Measurements from ENCODE around the gene NNMT. TPM values are rescaled to one million over a fixed set of nuclear protein-coding genes. Genes with fewer than 3 reads are reported as not detected.
A peak's percentile ranks its signal among the peaks of the same experiment; 100 is the strongest.

The NNMT gene
- total RNA-seq, 1 donor from 2014 or later = 79.5 TPM

- no peaks in the 10 kb centered on the region for H3K9me3 Mint-ChIP-seq (ENCODE audit: unreplicated experiment)
- H3K36me3 Mint-ChIP-seq (ENCODE audit: unreplicated experiment) = no peaks in the 10 kb centered on the region
- H3K27me3 Mint-ChIP-seq (ENCODE audit: unreplicated experiment) = peaks cover 70% of the 10 kb centered on the region
- no peak overlapping the region for H3K4me3 Mint-ChIP-seq (ENCODE audit: unreplicated experiment)
- no peak overlapping the region for H3K27ac Mint-ChIP-seq (ENCODE audit: unreplicated experiment)
- peak; percentile 30 for DNase-seq (ENCODE audit: extremely low spot score, unreplicated experiment)
- TF ChIP-seq CTCF (IDR thresholded peaks at IDR 0.05) = no peak
- peaks cover 4% of the 10 kb centered on the region for H3K4me1 Mint-ChIP-seq (ENCODE audit: unreplicated experiment)
These were observed 20.9 kb upstream of the NNMT start for GRCh38 chr11:114275280-114275679.

- Mint-ChIP-seq H3K4me3 (ENCODE audit: unreplicated experiment) (no peak overlapping the region), H3K36me3 (ENCODE audit: unreplicated experiment) (no peaks in the 10 kb centered on the region), H3K9me3 (ENCODE audit: unreplicated experiment) (no peaks in the 10 kb centered on the region), H3K27ac (ENCODE audit: unreplicated experiment) (no peak overlapping the region), H3K27me3 (ENCODE audit: unreplicated experiment) (peaks cover 64% of the 10 kb centered on the region), H3K4me1 (ENCODE audit: unreplicated experiment) (peaks cover 8% of the 10 kb centered on the region)
- no peak for TF ChIP-seq CTCF (IDR thresholded peaks at IDR 0.05)
- peak; percentile 57 for DNase-seq (ENCODE audit: extremely low spot score, unreplicated experiment)
These were observed 20.1 kb upstream of the NNMT start for GRCh38 chr11:114276077-114276476.

GRCh38 chr11:114277637-114278341, 18.4 kb upstream of the NNMT start:
- no peaks in the 10 kb centered on the region for H3K9me3 Mint-ChIP-seq (ENCODE audit: unreplicated experiment)
- TF ChIP-seq CTCF (IDR thresholded peaks at IDR 0.05) = no peak
- H3K27me3 Mint-ChIP-seq (ENCODE audit: unreplicated experiment) = peaks cover 48% of the 10 kb centered on the region
- peaks cover 10% of the 10 kb centered on the region for H3K4me1 Mint-ChIP-seq (ENCODE audit: unreplicated experiment)
- H3K36me3 Mint-ChIP-seq (ENCODE audit: unreplicated experiment) = no peaks in the 10 kb centered on the region
- peak; percentile 51 for DNase-seq (ENCODE audit: extremely low spot score, unreplicated experiment)
- no peak overlapping the region for H3K27ac Mint-ChIP-seq (ENCODE audit: unreplicated experiment)
- no peak overlapping the region for H3K4me3 Mint-ChIP-seq (ENCODE audit: unreplicated experiment)

- TF ChIP-seq CTCF (IDR thresholded peaks at IDR 0.05) = no peak
- peaks cover 10% of the 10 kb centered on the region for H3K4me1 Mint-ChIP-seq (ENCODE audit: unreplicated experiment)
- peak; percentile 69 for DNase-seq (ENCODE audit: extremely low spot score, unreplicated experiment)
- H3K4me3 Mint-ChIP-seq (ENCODE audit: unreplicated experiment) = no peak overlapping the region
- H3K27me3 Mint-ChIP-seq (ENCODE audit: unreplicated experiment) = peaks cover 42% of the 10 kb centered on the region
- H3K36me3 Mint-ChIP-seq (ENCODE audit: unreplicated experiment) = no peaks in the 10 kb centered on the region
- no peaks in the 10 kb centered on the region for H3K9me3 Mint-ChIP-seq (ENCODE audit: unreplicated experiment)
- H3K27ac Mint-ChIP-seq (ENCODE audit: unreplicated experiment) = no peak overlapping the region
These were observed 17.7 kb upstream of the NNMT start for GRCh38 chr11:114278342-114279065.

GRCh38 chr11:114279792-114280546, 16.2 kb upstream of the NNMT start:
- Mint-ChIP-seq H3K36me3 (ENCODE audit: unreplicated experiment) (no peaks in the 10 kb centered on the region), H3K9me3 (ENCODE audit: unreplicated experiment) (no peaks in the 10 kb centered on the region), H3K27me3 (ENCODE audit: unreplicated experiment) (peaks cover 31% of the 10 kb centered on the region), H3K4me3 (ENCODE audit: unreplicated experiment) (no peak overlapping the region), H3K4me1 (ENCODE audit: unreplicated experiment) (peaks cover 10% of the 10 kb centered on the region), H3K27ac (ENCODE audit: unreplicated experiment) (no peak overlapping the region)
- no peak for TF ChIP-seq CTCF (IDR thresholded peaks at IDR 0.05)
- peak; percentile 40 for DNase-seq (ENCODE audit: extremely low spot score, unreplicated experiment)
